GM23338 (cell line): ENCODE measurements around the gene CHN2.

Experiments
- CREB1 ChIP-seq: fragments of 250-450 bp; sonication (Bioruptor Pico); IDR thresholded peaks from 2 replicates; pipeline ENCODE4 v1.5.0; 2020; ENCODE audit warnings: low read depth, mild to moderate bottlenecking, moderate library complexity
- CTCF ChIP-seq, 2 experiments: fragments of 200-600 bp in 1 of 2; sonication (generic) in 1 of 2; conservative IDR thresholded peaks; 2 replicates each; pipeline versions ENCODE4 v1.5.1 to v1.6.1; 2016 to 2017; ENCODE audit warnings: antibody characterized with exemption in 2 of 2, low read depth in 2 of 2, mild to moderate bottlenecking in 2 of 2, moderate library complexity in 1 of 2
- ETS1 ChIP-seq: IDR thresholded peaks from 2 replicates; pipeline ENCODE4 v1.6.1; 2016; ENCODE audit warnings: antibody characterized with exemption
- EZH2 ChIP-seq: fragments of 200-600 bp; sonication (generic); IDR thresholded peaks from one replicate; pipeline ENCODE4 v1.8.0; 2017; ENCODE audit warnings: antibody characterized with exemption, mild to moderate bottlenecking, low read depth; ENCODE audit not compliant: unreplicated experiment
- EZH2phosphoT487 ChIP-seq: fragments of 200-600 bp; sonication (generic); IDR thresholded peaks from one replicate; pipeline ENCODE4 v1.8.1; 2018; ENCODE audit warnings: antibody characterized with exemption; ENCODE audit not compliant: unreplicated experiment
- JUNB ChIP-seq: IDR thresholded peaks from one replicate; pipeline ENCODE4 v1.6.1; 2016; ENCODE audit warnings: antibody characterized with exemption; ENCODE audit not compliant: unreplicated experiment
- NANOG ChIP-seq: IDR thresholded peaks from 2 replicates; pipeline ENCODE4 v1.6.1; 2016; ENCODE audit warnings: antibody characterized with exemption, borderline replicate concordance
- POLR2AphosphoS5 ChIP-seq: IDR thresholded peaks from 2 replicates; pipeline ENCODE4 v1.6.1; 2016; ENCODE audit warnings: antibody characterized with exemption, low read depth
- REST ChIP-seq: IDR thresholded peaks from one replicate; pipeline ENCODE4 v1.6.1; 2018; ENCODE audit warnings: antibody characterized with exemption; ENCODE audit not compliant: unreplicated experiment
- STAT1 ChIP-seq: IDR thresholded peaks from one replicate; pipeline ENCODE4 v1.6.1; 2016; ENCODE audit warnings: antibody characterized with exemption; ENCODE audit not compliant: unreplicated experiment
- ZNF114 ChIP-seq: fragments of 250-450 bp; sonication (Bioruptor Pico); IDR thresholded peaks from 2 replicates; pipeline ENCODE4 v1.5.0; 2020; ENCODE audit warnings: mild to moderate bottlenecking, moderate library complexity
- ZNF331 ChIP-seq: fragments of 250-450 bp; sonication (Bioruptor Pico); IDR thresholded peaks from 2 replicates; pipeline ENCODE4 v1.5.0; 2020; ENCODE audit warnings: low read depth, mild to moderate bottlenecking, moderate library complexity
- ZNF462 ChIP-seq: fragments of 250-450 bp; sonication (Bioruptor Pico); IDR thresholded peaks from 2 replicates; pipeline ENCODE4 v1.5.0; 2020; ENCODE audit warnings: mild to moderate bottlenecking, moderate library complexity

- TF ChIP-seq POLR2AphosphoS5 (no peak), EZH2phosphoT487 (no peak), REST (no peak), CTCF (conservative IDR thresholded peaks at IDR 0.05; ENCODE audit: low read depth in 2 of 2) (no peak), EZH2 (no peak), JUNB (no peak), CREB1 (CRISPR knock-in tag) (no peak), ZNF114 (CRISPR knock-in tag) (no peak), ZNF462 (no peak), STAT1 (no peak), NANOG (no peak), ZNF331 (no peak), ETS1 (no peak)
Measured at GRCh38 chr7:29363636-29364425, 169.3 kb downstream of the CHN2 start.
